HEK293 (cell line): ENCODE results near the gene ZFX.

Source experiments
- CTCF ChIA-PET: fragments of 350-600 bp; formaldehyde crosslinking; extraction: SDS; loops from one replicate; lab custom pipeline; 2021; ENCODE audit warnings: antibody characterized with exemption; lab: Yijun Ruan, JAX
- POLR2A ChIA-PET: fragments of 300-600 bp; formaldehyde crosslinking; extraction: SDS; loops from one replicate; lab custom pipeline; 2020; ENCODE audit warnings: antibody characterized with exemption, inconsistent platforms; lab: Yijun Ruan, JAX
- H3K27ac ChIP-seq: fragments of 200-500 bp; sonication (Bioruptor generic); 2 replicates; pipeline ENCODE4 v1.5.1; 2014; ENCODE audit warnings: low read depth, low read length, control low read depth, inconsistent platforms; ENCODE audit errors: extremely low read depth
- H3K36me3 ChIP-seq, 2 experiments: fragments of 200-500 bp in 1 of 2; sonication (Bioruptor generic) in 1 of 2; 1 replicate in 1 of 2; 2 replicates in 1 of 2; pipeline ENCODE4 v1.5.1; 2014 to 2017; ENCODE audit warnings: inconsistent platforms in 2 of 2, low read length in 2 of 2; ENCODE audit not compliant: control insufficient read depth in 2 of 2, insufficient read depth in 1 of 2
- H3K4me1 ChIP-seq: fragments of 200-500 bp; sonication (Bioruptor generic); 2 replicates; pipeline ENCODE4 v1.5.1; 2014; ENCODE audit warnings: mild to moderate bottlenecking, low read length, inconsistent platforms; ENCODE audit not compliant: control insufficient read depth, insufficient read depth
- H3K4me3 ChIP-seq: 2 replicates; pipeline ENCODE4 v1.5.1; 2011; ENCODE audit warnings: low read depth, mild to moderate bottlenecking, control low read depth, low read length, moderate library complexity
- H3K9me3 ChIP-seq: fragments of 200-500 bp; sonication (Bioruptor generic); 2 replicates; pipeline ENCODE4 v1.5.1; 2014; ENCODE audit warnings: low read depth, low read length, inconsistent platforms; ENCODE audit not compliant: control insufficient read depth, insufficient read depth
- ATF2 ChIP-seq: fragments of 450-650 bp; formaldehyde crosslinking; IDR thresholded peaks from 2 replicates; pipeline ENCODE4 v1.5.1; 2016; ENCODE audit warnings: missing biosample characterization, missing genetic modification characterization, low read depth
- BCL6B ChIP-seq: fragments of 450-650 bp; formaldehyde crosslinking; IDR thresholded peaks from 2 replicates; pipeline ENCODE4 v1.5.1; 2017; ENCODE audit warnings: missing biosample characterization, missing genetic modification characterization
- GLIS1 ChIP-seq: fragments of 450-650 bp; formaldehyde crosslinking; IDR thresholded peaks from 2 replicates; pipeline ENCODE4 v1.5.1; 2016; ENCODE audit warnings: missing biosample characterization, missing genetic modification characterization
- GLIS2 ChIP-seq: fragments of 450-650 bp; formaldehyde crosslinking; IDR thresholded peaks from 2 replicates; pipeline ENCODE4 v1.5.1; 2016; ENCODE audit warnings: missing biosample characterization, missing genetic modification characterization
- MZF1 ChIP-seq: fragments of 450-650 bp; formaldehyde crosslinking; IDR thresholded peaks from 2 replicates; pipeline ENCODE4 v1.5.1; 2017; ENCODE audit warnings: missing biosample characterization, missing genetic modification characterization, borderline replicate concordance
- PBX3 ChIP-seq: sonication (generic); formaldehyde crosslinking; IDR thresholded peaks from 2 replicates; pipeline ENCODE4 v1.8.1; 2022; ENCODE audit warnings: mild to moderate bottlenecking, moderate library complexity, missing genetic modification reagents
- PRDM6 ChIP-seq: fragments of 450-650 bp; formaldehyde crosslinking; IDR thresholded peaks from 2 replicates; pipeline ENCODE4 v1.5.1; 2017; ENCODE audit warnings: missing biosample characterization, missing genetic modification characterization
- YY1 ChIP-seq: fragments of 450-650 bp; formaldehyde crosslinking; IDR thresholded peaks from 2 replicates; pipeline ENCODE4 v1.5.1; 2018; ENCODE audit warnings: missing biosample characterization, missing genetic modification characterization
- ZBTB21 ChIP-seq: fragments of 450-650 bp; formaldehyde crosslinking; IDR thresholded peaks from 2 replicates; pipeline ENCODE4 v1.5.1; 2017; ENCODE audit warnings: missing biosample characterization, missing genetic modification characterization
- ZBTB26 ChIP-seq: fragments of 450-650 bp; formaldehyde crosslinking; optimal IDR thresholded peaks from 2 replicates; pipeline ENCODE3; 2016; ENCODE audit warnings: missing biosample characterization, mild to moderate bottlenecking, missing genetic modification characterization
- ZNF114 ChIP-seq: fragments of 450-650 bp; formaldehyde crosslinking; IDR thresholded peaks from 2 replicates; pipeline ENCODE4 v1.5.0; 2017; ENCODE audit warnings: missing biosample characterization, missing genetic modification characterization
- ZNF221 ChIP-seq: fragments of 450-650 bp; formaldehyde crosslinking; IDR thresholded peaks from 2 replicates; pipeline ENCODE4 v1.5.1; 2017; ENCODE audit warnings: missing biosample characterization, missing genetic modification characterization, borderline replicate concordance
- ZNF449 ChIP-seq: fragments of 450-650 bp; formaldehyde crosslinking; IDR thresholded peaks from 2 replicates; pipeline ENCODE4 v1.5.1; 2017; ENCODE audit warnings: missing biosample characterization, mild to moderate bottlenecking, missing genetic modification characterization, moderate library complexity
- ZNF473 ChIP-seq: fragments of 450-650 bp; formaldehyde crosslinking; IDR thresholded peaks from 2 replicates; pipeline ENCODE4 v1.5.1; 2017; ENCODE audit warnings: missing biosample characterization, missing genetic modification characterization
- ZNF654 ChIP-seq: fragments of 450-650 bp; formaldehyde crosslinking; IDR thresholded peaks from 2 replicates; pipeline ENCODE4 v1.5.1; 2016; ENCODE audit warnings: low read depth, missing biosample characterization, missing genetic modification characterization
- ZNF664 ChIP-seq: fragments of 450-650 bp; formaldehyde crosslinking; IDR thresholded peaks from 2 replicates; pipeline ENCODE4 v1.5.1; 2016; ENCODE audit warnings: missing biosample characterization, missing genetic modification characterization
- ZNF76 ChIP-seq: fragments of 450-650 bp; formaldehyde crosslinking; IDR thresholded peaks from 2 replicates; pipeline ENCODE4; 2016; ENCODE audit warnings: low read depth, missing biosample characterization, missing genetic modification characterization, borderline replicate concordance

Gene ZFX

GRCh38 chrX:24231641-24232179 lies 82.2 kb downstream of the ZFX start:
- CTCF ChIA-PET: interaction anchor here (0.7 to 5.3 kb wide), 6 partner anchors 9 to 445 kb away, joined by 3 to 26 read pairs (median 5); no protein-coding TSS in a partner anchor
- POLR2A ChIA-PET: interaction anchor here (1.0 to 1.1 kb wide), 2 partner anchors 86 to 161 kb away, joined by 3 read pairs; no protein-coding TSS in a partner anchor
- Histone ChIP-seq H3K4me3 (no peak overlapping the region), H3K27ac (no peak overlapping the region), H3K4me1 (no peaks in the 10 kb centered on the region; the same call in 1 of the 2 replicates), H3K9me3 (no peaks in the 10 kb centered on the region), H3K36me3 (no peaks in the 10 kb centered on the region)
- no peak for TF ChIP-seq ZNF114 (tag by site-specific recombination)
- TF ChIP-seq PBX3 (CRISPR knock-in tag): no peak
- no peak for TF ChIP-seq GLIS1 (tag by site-specific recombination)
- TF ChIP-seq ZNF664 (tag by site-specific recombination): no peak
- no peak for TF ChIP-seq MZF1
- TF ChIP-seq ZNF221 (tag by site-specific recombination): no peak
- TF ChIP-seq ZNF473: no peak
- TF ChIP-seq ZBTB26 (tag by site-specific recombination): no peak
- no peak for TF ChIP-seq ZNF449 (tag by site-specific recombination)
- TF ChIP-seq, all 188 proteins: peak for 0

- Histone ChIP-seq H3K27ac (no peak overlapping the region), H3K4me3 (no peak overlapping the region), H3K36me3 (no peaks in the 10 kb centered on the region), H3K4me1 (no peaks in the 10 kb centered on the region; the same call in 1 of the 2 replicates), H3K9me3 (no peaks in the 10 kb centered on the region)
- TF ChIP-seq ZNF76 (tag by site-specific recombination): no peak
- TF ChIP-seq BCL6B: no peak
- TF ChIP-seq PRDM6 (tag by site-specific recombination): no peak
- no peak for TF ChIP-seq GLIS2
- no peak for TF ChIP-seq YY1 (tag by site-specific recombination)
- TF ChIP-seq ATF2 (tag by site-specific recombination): no peak
- no peak for TF ChIP-seq ZNF654 (tag by site-specific recombination)
- TF ChIP-seq ZBTB21: no peak
- POLR2A ChIA-PET: interaction anchor here (1.2 kb wide), 1 partner anchor 157 kb away, joined by 3 read pairs; no protein-coding TSS in a partner anchor
- CTCF ChIA-PET: interaction anchor here (1.3 to 5.3 kb wide), 3 partner anchors 8 to 87 kb away, joined by 7 to 26 read pairs (median 9); no protein-coding TSS in a partner anchor
Measured at GRCh38 chrX:24232796-24233195, 83.3 kb downstream of the ZFX start.
